ENCODE data around the gene SNRPA.

DNA sequence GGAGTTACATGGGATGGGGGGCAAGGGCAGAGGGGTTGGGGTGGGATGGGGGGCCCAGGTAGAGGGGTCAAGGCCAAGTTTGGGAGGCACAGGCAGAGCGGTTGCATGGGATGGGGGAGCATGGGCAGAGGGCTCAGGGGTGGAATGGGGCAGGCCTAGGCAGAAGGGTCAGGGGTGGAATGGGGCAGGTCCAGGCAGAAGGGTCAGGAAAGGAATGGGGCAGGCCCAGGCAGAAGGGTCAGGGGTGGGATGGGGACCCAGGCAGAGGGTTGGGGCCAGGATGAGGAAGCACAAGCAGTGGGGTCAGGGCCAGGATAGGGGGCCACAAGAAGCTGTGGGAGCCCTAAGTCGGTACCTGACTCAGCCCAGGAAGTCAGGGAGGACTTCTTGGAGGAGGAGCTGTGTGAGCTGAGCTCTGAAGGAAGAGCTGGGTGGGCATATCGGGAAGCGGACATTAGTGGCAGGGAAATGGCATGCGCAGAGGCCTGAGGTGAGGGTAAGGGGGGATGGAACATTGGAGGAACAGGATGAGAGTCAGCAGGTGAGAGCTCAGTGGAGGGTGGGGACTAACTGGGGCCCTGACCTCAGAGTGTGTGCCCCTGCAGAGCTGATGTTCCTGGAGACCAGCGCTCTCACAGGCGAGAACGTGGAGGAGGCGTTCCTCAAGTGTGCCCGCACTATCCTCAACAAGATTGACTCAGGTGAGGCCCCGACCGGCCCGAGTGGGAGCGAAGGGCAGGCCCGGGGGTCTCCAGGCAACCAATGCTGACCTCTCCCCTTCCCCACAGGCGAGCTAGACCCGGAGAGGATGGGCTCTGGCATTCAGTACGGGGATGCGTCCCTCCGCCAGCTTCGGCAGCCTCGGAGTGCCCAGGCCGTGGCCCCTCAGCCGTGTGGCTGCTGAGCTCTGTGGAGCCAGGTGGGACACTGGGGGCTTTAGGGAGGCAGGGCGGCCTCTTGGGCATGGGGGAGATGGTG lies 35.3 kb downstream of the SNRPA start:
- TF ChIP-seq, protein P1, sequence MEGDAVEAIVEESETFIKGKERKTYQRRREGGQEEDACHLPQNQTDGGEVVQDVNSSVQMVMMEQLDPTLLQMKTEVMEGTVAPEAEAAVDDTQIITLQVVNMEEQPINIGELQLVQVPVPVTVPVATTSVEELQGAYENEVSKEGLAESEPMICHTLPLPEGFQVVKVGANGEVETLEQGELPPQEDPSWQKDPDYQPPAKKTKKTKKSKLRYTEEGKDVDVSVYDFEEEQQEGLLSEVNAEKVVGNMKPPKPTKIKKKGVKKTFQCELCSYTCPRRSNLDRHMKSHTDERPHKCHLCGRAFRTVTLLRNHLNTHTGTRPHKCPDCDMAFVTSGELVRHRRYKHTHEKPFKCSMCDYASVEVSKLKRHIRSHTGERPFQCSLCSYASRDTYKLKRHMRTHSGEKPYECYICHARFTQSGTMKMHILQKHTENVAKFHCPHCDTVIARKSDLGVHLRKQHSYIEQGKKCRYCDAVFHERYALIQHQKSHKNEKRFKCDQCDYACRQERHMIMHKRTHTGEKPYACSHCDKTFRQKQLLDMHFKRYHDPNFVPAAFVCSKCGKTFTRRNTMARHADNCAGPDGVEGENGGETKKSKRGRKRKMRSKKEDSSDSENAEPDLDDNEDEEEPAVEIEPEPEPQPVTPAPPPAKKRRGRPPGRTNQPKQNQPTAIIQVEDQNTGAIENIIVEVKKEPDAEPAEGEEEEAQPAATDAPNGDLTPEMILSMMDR (IDR thresholded peaks at IDR 0.05), result no peak
- no peak for TF ChIP-seq POLR2A (IDR thresholded peaks at IDR 0.05)

Measured in body of pancreas (tissue), 4 donors.